ENCODE data around the gene CAPN3.

The CAPN3 gene

GRCh38 chr15:42356851-42357250, 2.5 kb upstream of the CAPN3 start:
- DNase-seq (ENCODE audit: low spot score) (no peak), FAIRE-seq (no peak)

- no peak for DNase-seq (ENCODE audit: low spot score)
- FAIRE-seq = no peak
These were observed 1.2 kb upstream of the CAPN3 start for GRCh38 chr15:42358141-42358540.

GRCh38 chr15:42359985-42360384, 684 bp downstream of the CAPN3 start:
- DNase-seq (ENCODE audit: low spot score) = no peak
- FAIRE-seq = no peak

- no peak for DNase-seq (ENCODE audit: low spot score)
- no peak for FAIRE-seq
These were observed 1.3 kb downstream of the CAPN3 start for GRCh38 chr15:42360535-42361112.

GRCh38 chr15:42363487-42363886, 4.2 kb downstream of the CAPN3 start:
- DNase-seq (ENCODE audit: low spot score) = no peak
- FAIRE-seq = no peak

GRCh38 chr15:42363942-42364341, 4.6 kb downstream of the CAPN3 start:
- DNase-seq (ENCODE audit: low spot score) (no peak), FAIRE-seq (no peak)

GRCh38 chr15:42364529-42364928, 5.2 kb downstream of the CAPN3 start:
- no peak for DNase-seq (ENCODE audit: low spot score)

GRCh38 chr15:42365921-42366550, 6.7 kb downstream of the CAPN3 start:
- FAIRE-seq (no peak), DNase-seq (ENCODE audit: low spot score) (no peak)

More at GRCh38 chr15:42364529-42364928, 5.2 kb downstream of the CAPN3 start:
- no peak for FAIRE-seq

GRCh38 chr15:42367041-42367440, 7.7 kb downstream of the CAPN3 start:
- FAIRE-seq = no peak
- no peak for DNase-seq (ENCODE audit: low spot score)

GRCh38 chr15:42368096-42368495, 8.8 kb downstream of the CAPN3 start:
- DNase-seq (ENCODE audit: low spot score) = no peak
- no peak for FAIRE-seq

- no peak for FAIRE-seq
- DNase-seq (ENCODE audit: low spot score) = no peak
These were observed 11.8 kb downstream of the CAPN3 start for GRCh38 chr15:42371096-42371495.

GRCh38 chr15:42373274-42373673, 14.0 kb downstream of the CAPN3 start:
- DNase-seq (ENCODE audit: low spot score) (no peak), FAIRE-seq (no peak)

- FAIRE-seq = no peak
- DNase-seq (ENCODE audit: low spot score) = no peak
These were observed 14.6 kb downstream of the CAPN3 start for GRCh38 chr15:42373936-42374335.

- no peak for DNase-seq (ENCODE audit: low spot score)
- FAIRE-seq = no peak
These were observed 15.5 kb downstream of the CAPN3 start for GRCh38 chr15:42374810-42375209.

GRCh38 chr15:42375252-42375651, 16.0 kb downstream of the CAPN3 start:
- no peak for FAIRE-seq
- no peak for DNase-seq (ENCODE audit: low spot score)

- DNase-seq (ENCODE audit: low spot score) = no peak
- FAIRE-seq = no peak
These were observed 16.6 kb downstream of the CAPN3 start for GRCh38 chr15:42375941-42376340.

- DNase-seq (ENCODE audit: low spot score) (no peak), FAIRE-seq (no peak)
These were observed 18.7 kb downstream of the CAPN3 start for GRCh38 chr15:42378011-42378410.

- FAIRE-seq = no peak
- no peak for DNase-seq (ENCODE audit: low spot score)
These were observed 25.3 kb downstream of the CAPN3 start for GRCh38 chr15:42384597-42384996.

GRCh38 chr15:42385206-42385979, 26.1 kb downstream of the CAPN3 start:
- FAIRE-seq (no peak), DNase-seq (ENCODE audit: low spot score) (peak; percentile 42)

GRCh38 chr15:42385980-42386700, 26.8 kb downstream of the CAPN3 start:
- FAIRE-seq (no peak), DNase-seq (ENCODE audit: low spot score) (no peak)

- FAIRE-seq = no peak
These were observed 28.3 kb downstream of the CAPN3 start for GRCh38 chr15:42387603-42388002.

More at GRCh38 chr15:42387603-42388002, 28.3 kb downstream of the CAPN3 start:
- no peak for DNase-seq (ENCODE audit: low spot score)

Measured in urothelium cell line (cell line).